Neural cell (in vitro differentiated cells): ENCODE results near the gene SLC39A3. TPM values are rescaled to one million over a fixed set of nuclear protein-coding genes. Genes with fewer than 3 reads are reported as not detected.

ENCODE experiments used
- H2AFZ ChIP-seq: fragments of 200-600, 300-800 bp; sonication (generic), shearing (Covaris generic); 2 replicates; pipeline ENCODE4 v1.6.0; 2014; ENCODE audit warnings: low read depth, mild to moderate bottlenecking, antibody characterized with exemption, low read length, moderate library complexity
- H3F3A ChIP-seq: fragments of 200-600 bp; shearing (Covaris generic); 2 replicates; pipeline ENCODE4 v1.6.1; 2016; ENCODE audit warnings: mild to moderate bottlenecking, moderate library complexity, mixed read lengths, antibody characterized with exemption, low read length; ENCODE audit not compliant: insufficient read depth, poor library complexity, severe bottlenecking
- H3K27ac ChIP-seq: fragments of 200-600, 300-800 bp; sonication (generic), shearing (Covaris generic); 2 replicates; pipeline ENCODE4 v1.5.1; 2014; ENCODE audit warnings: mild to moderate bottlenecking, low read length, moderate library complexity
- H3K27me3 ChIP-seq: fragments of 300-800, 200-600 bp; sonication (generic), shearing (Covaris generic); 2 replicates; pipeline ENCODE4 v1.6.0; 2014; ENCODE audit warnings: mild to moderate bottlenecking, low read depth, low read length, moderate library complexity; ENCODE audit not compliant: insufficient read depth
- H3K36me3 ChIP-seq: fragments of 300-800, 200-600 bp; sonication (generic), shearing (Covaris generic); 2 replicates; pipeline ENCODE4 v1.5.1; 2014; ENCODE audit warnings: mild to moderate bottlenecking, antibody characterized with exemption, low read length, moderate library complexity; ENCODE audit not compliant: insufficient read depth
- H3K4me2 ChIP-seq: fragments of 300-800, 200-600 bp; sonication (generic), shearing (Covaris generic); 2 replicates; pipeline ENCODE4 v1.6.0; 2014; ENCODE audit warnings: mild to moderate bottlenecking, low read length
- H3K4me3 ChIP-seq: fragments of 300-800, 200-600 bp; sonication (generic), shearing (Covaris generic); 2 replicates; pipeline ENCODE4 v1.5.1; 2014; ENCODE audit warnings: mild to moderate bottlenecking, low read length, moderate library complexity
- H3K79me2 ChIP-seq: fragments of 200-600 bp; shearing (Covaris generic); replicated peaks from 2 replicates; pipeline ENCODE4 v1.6.0; 2014; ENCODE audit warnings: mild to moderate bottlenecking, low read length, moderate library complexity; ENCODE audit not compliant: insufficient read depth
- H3K9ac ChIP-seq: fragments of 300-800, 200-600 bp; sonication (generic), shearing (Covaris generic); 2 replicates; pipeline ENCODE4 v1.6.1; 2016; ENCODE audit warnings: mild to moderate bottlenecking, low read length, mixed read lengths
- H3K9me2 ChIP-seq: fragments of 200-600 bp; shearing (Covaris generic); 2 replicates; pipeline ENCODE4 v1.6.1; 2016; ENCODE audit warnings: mild to moderate bottlenecking, low read length, mixed read lengths; ENCODE audit not compliant: insufficient read depth
- H3K9me3 ChIP-seq: fragments of 200-600, 300-800 bp; sonication (generic), shearing (Covaris generic); 2 replicates; pipeline ENCODE4 v1.6.1; 2016; ENCODE audit warnings: mild to moderate bottlenecking, mixed run types, low read length, moderate library complexity, mixed read lengths
- H4K20me1 ChIP-seq: fragments of 200-600 bp; shearing (Covaris generic); 2 replicates; pipeline ENCODE4 v1.6.1; 2016; ENCODE audit warnings: mild to moderate bottlenecking, mixed run types; ENCODE audit not compliant: insufficient read depth
- EP300 ChIP-seq: fragments of 450-650 bp; conservative IDR thresholded peaks from 2 replicates; pipeline ENCODE4 v1.6.1; 2014; ENCODE audit warnings: antibody characterized with exemption, mild to moderate bottlenecking, moderate library complexity; ENCODE audit not compliant: poor library complexity, severe bottlenecking
- EZH2 ChIP-seq: fragments of 200-600, 300-800 bp; shearing (Covaris generic), sonication (generic); IDR thresholded peaks from 2 replicates; pipeline ENCODE4 v1.6.1; 2014; ENCODE audit warnings: antibody characterized with exemption, low read length, borderline replicate concordance, mild to moderate bottlenecking; ENCODE audit not compliant: insufficient read depth, poor library complexity, severe bottlenecking
- MXI1 ChIP-seq: fragments of 450-650 bp; conservative IDR thresholded peaks from 2 replicates; pipeline ENCODE4 v1.6.1; 2014; ENCODE audit warnings: antibody characterized with exemption, mild to moderate bottlenecking; ENCODE audit not compliant: poor library complexity, severe bottlenecking
- POLR2AphosphoS5 ChIP-seq: IDR thresholded peaks from 2 replicates; pipeline ENCODE4 v1.6.1; 2012
- RAD21 ChIP-seq: fragments of 450-650 bp; conservative IDR thresholded peaks from 2 replicates; pipeline ENCODE4 v1.6.1; 2014; ENCODE audit warnings: antibody characterized with exemption, mild to moderate bottlenecking, moderate library complexity
- SMC3 ChIP-seq: fragments of 450-650 bp; conservative IDR thresholded peaks from 2 replicates; pipeline ENCODE4 v1.6.1; 2014; ENCODE audit warnings: antibody characterized with exemption, mild to moderate bottlenecking, moderate library complexity; ENCODE audit not compliant: poor library complexity
- TAF1 ChIP-seq: IDR thresholded peaks from 2 replicates; pipeline ENCODE4 v1.6.1; 2012; ENCODE audit warnings: low read depth
- polyA plus RNA-seq: library from polyadenylated mRNA; depleted of rRNA; stranded (reverse); fragments of >200 nt; gene quantifications from 2 replicates; pipeline ENCODE4 v1.2.3, GENCODE V29; 2014
- TF ChIP-seq, protein P1 (sequence below): IDR thresholded peaks from 2 replicates; pipeline ENCODE4 v1.6.1; 2012; ENCODE audit warnings: borderline replicate concordance
- TF ChIP-seq, protein P2 (sequence below): fragments of 450-650 bp; IDR thresholded peaks from 2 replicates; pipeline ENCODE4 v1.5.1; 2014; ENCODE audit warnings: antibody characterized with exemption, mild to moderate bottlenecking, moderate library complexity; ENCODE audit not compliant: poor library complexity, severe bottlenecking

Gene SLC39A3
- polyA plus RNA-seq, 1 donor from 2014 or later: 72.8 TPM

DNA sequence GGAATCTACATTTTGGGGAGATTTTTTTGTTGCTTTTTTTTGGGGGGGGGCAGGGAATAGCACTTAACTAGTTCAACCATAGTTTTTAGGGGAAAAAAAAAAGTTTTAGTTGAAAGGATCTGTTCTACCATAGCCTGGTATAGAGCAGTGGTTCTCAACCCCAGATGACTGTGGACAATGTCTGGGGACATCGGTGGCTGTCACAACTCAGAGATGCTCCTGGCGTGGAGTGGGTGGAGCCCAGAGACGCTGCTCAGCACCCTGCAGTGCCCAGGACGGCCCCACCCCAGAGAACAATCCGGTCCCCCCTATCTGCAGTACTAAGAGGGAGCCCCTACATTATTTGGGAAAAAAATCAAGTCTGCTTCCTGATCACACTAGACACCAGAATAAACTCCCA is 45.6 kb downstream of the SLC39A3 start (continued):
- no peak for TF ChIP-seq RAD21
- no peak for TF ChIP-seq EP300
- no peak for TF ChIP-seq SMC3

DNA sequence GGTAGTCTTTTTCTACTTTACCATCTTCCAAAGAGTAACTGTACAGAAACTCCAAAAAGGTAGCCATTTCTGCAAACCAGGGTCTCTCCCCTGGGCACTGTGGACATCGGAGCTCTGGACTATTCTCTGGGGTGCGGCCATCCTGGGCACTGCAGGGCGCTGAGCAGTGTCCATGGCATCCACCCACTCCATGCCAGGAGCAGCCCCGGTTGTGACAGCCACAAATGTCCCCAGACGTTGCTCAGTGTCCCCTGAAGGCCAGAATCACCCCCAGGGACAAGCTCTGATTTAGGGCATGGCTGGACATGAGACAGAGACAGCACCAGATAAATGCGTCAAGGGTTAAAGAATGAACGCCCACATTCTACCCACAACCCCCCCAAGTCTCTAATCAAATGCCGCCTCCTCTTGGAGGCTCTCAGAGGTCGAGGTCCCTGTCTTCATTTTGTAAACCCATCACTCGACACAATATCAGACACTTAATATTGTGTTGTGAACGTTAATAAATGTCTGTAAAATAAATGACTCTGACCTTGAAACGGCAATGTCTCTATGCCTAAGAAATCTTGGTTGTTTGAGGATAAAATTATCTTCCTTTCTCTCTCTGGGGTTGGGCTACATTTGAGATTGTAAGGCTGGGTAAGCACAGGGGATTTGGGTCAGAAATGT is 46.2 kb downstream of the SLC39A3 start:
- no peak overlapping the region for H3K27ac ChIP-seq

DNA sequence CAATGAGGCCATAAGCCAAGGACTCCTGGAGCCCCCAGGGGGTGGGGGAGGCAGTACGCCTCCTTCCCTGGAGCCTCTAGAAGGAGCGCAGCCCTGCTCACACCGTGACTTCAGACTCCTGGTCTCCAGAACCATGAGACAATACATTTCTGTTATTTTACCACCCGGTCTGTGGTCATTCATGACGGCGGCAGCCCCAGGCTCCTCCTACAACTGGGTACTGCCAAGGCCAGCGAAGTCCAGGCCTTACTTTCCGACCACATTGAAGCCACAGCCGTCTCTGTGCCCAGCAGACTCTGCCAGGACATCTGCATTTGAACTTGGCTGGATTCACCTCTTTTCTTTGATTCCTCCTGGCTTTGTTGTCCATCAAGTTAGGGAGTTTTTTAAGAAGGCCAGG is 47.9 kb downstream of the SLC39A3 start:
- no peaks in the 10 kb centered on the region for H3K27me3 ChIP-seq
- H3K36me3 ChIP-seq: no peaks in the 10 kb centered on the region
- H3K27ac ChIP-seq: no peak overlapping the region
- no peak overlapping the region for H3K4me3 ChIP-seq
- no peak overlapping the region for H3K9ac ChIP-seq
- no peak overlapping the region for H3K4me2 ChIP-seq
- H3K9me3 ChIP-seq: no peaks in the 10 kb centered on the region
- no peaks in the 10 kb centered on the region for H3K79me2 ChIP-seq
- no peaks in the 10 kb centered on the region for H4K20me1 ChIP-seq
- H3F3A ChIP-seq: no peaks in the 10 kb centered on the region
- H2AFZ ChIP-seq: no peak overlapping the region
- no peaks in the 10 kb centered on the region for H3K9me2 ChIP-seq
- TF ChIP-seq EP300: no peak
- no peak for TF ChIP-seq POLR2AphosphoS5
- TF ChIP-seq, protein P1, sequence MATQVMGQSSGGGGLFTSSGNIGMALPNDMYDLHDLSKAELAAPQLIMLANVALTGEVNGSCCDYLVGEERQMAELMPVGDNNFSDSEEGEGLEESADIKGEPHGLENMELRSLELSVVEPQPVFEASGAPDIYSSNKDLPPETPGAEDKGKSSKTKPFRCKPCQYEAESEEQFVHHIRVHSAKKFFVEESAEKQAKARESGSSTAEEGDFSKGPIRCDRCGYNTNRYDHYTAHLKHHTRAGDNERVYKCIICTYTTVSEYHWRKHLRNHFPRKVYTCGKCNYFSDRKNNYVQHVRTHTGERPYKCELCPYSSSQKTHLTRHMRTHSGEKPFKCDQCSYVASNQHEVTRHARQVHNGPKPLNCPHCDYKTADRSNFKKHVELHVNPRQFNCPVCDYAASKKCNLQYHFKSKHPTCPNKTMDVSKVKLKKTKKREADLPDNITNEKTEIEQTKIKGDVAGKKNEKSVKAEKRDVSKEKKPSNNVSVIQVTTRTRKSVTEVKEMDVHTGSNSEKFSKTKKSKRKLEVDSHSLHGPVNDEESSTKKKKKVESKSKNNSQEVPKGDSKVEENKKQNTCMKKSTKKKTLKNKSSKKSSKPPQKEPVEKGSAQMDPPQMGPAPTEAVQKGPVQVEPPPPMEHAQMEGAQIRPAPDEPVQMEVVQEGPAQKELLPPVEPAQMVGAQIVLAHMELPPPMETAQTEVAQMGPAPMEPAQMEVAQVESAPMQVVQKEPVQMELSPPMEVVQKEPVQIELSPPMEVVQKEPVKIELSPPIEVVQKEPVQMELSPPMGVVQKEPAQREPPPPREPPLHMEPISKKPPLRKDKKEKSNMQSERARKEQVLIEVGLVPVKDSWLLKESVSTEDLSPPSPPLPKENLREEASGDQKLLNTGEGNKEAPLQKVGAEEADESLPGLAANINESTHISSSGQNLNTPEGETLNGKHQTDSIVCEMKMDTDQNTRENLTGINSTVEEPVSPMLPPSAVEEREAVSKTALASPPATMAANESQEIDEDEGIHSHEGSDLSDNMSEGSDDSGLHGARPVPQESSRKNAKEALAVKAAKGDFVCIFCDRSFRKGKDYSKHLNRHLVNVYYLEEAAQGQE: no peak
- no peak for TF ChIP-seq TAF1
- TF ChIP-seq SMC3: no peak
- no peak for TF ChIP-seq EZH2
- TF ChIP-seq RAD21: no peak

More for the DNA sequence above, 46.2 kb downstream of the SLC39A3 start:
- Histone ChIP-seq H2AFZ (no peak overlapping the region), H3K4me2 (no peak overlapping the region), H4K20me1 (no peaks in the 10 kb centered on the region), H3K27me3 (no peaks in the 10 kb centered on the region), H3K9me2 (no peaks in the 10 kb centered on the region), H3K36me3 (no peaks in the 10 kb centered on the region), H3K9ac (no peak overlapping the region), H3K79me2 (no peaks in the 10 kb centered on the region), H3K9me3 (no peaks in the 10 kb centered on the region), H3F3A (no peaks in the 10 kb centered on the region), H3K4me3 (no peak overlapping the region)
- TF ChIP-seq EZH2: no peak
- TF ChIP-seq EP300: no peak
- TF ChIP-seq MXI1: no peak
- no peak for TF ChIP-seq TAF1
- TF ChIP-seq, protein P1: no peak
- TF ChIP-seq RAD21: no peak
- TF ChIP-seq POLR2AphosphoS5: no peak
- TF ChIP-seq, protein P2, sequence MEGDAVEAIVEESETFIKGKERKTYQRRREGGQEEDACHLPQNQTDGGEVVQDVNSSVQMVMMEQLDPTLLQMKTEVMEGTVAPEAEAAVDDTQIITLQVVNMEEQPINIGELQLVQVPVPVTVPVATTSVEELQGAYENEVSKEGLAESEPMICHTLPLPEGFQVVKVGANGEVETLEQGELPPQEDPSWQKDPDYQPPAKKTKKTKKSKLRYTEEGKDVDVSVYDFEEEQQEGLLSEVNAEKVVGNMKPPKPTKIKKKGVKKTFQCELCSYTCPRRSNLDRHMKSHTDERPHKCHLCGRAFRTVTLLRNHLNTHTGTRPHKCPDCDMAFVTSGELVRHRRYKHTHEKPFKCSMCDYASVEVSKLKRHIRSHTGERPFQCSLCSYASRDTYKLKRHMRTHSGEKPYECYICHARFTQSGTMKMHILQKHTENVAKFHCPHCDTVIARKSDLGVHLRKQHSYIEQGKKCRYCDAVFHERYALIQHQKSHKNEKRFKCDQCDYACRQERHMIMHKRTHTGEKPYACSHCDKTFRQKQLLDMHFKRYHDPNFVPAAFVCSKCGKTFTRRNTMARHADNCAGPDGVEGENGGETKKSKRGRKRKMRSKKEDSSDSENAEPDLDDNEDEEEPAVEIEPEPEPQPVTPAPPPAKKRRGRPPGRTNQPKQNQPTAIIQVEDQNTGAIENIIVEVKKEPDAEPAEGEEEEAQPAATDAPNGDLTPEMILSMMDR: no peak
- TF ChIP-seq SMC3: no peak
